Astrocyte of the hippocampus (primary cell): ENCODE results near the gene HOXC6.

Experiments
- DNase-seq: peaks from one replicate; pipeline ENCODE4 v3.0.0; 2011; ENCODE audit warnings: low read depth, low spot score

Gene HOXC6

GRCh38 chr12:53990311-53991076 is 37.7 kb upstream of the HOXC6 start:
- no peak for DNase-seq

GRCh38 chr12:53991077-53991460 is 37.2 kb upstream of the HOXC6 start:
- no peak for DNase-seq

- no peak for DNase-seq
Measured at GRCh38 chr12:53992377-53992889, 35.8 kb upstream of the HOXC6 start.

DNA sequence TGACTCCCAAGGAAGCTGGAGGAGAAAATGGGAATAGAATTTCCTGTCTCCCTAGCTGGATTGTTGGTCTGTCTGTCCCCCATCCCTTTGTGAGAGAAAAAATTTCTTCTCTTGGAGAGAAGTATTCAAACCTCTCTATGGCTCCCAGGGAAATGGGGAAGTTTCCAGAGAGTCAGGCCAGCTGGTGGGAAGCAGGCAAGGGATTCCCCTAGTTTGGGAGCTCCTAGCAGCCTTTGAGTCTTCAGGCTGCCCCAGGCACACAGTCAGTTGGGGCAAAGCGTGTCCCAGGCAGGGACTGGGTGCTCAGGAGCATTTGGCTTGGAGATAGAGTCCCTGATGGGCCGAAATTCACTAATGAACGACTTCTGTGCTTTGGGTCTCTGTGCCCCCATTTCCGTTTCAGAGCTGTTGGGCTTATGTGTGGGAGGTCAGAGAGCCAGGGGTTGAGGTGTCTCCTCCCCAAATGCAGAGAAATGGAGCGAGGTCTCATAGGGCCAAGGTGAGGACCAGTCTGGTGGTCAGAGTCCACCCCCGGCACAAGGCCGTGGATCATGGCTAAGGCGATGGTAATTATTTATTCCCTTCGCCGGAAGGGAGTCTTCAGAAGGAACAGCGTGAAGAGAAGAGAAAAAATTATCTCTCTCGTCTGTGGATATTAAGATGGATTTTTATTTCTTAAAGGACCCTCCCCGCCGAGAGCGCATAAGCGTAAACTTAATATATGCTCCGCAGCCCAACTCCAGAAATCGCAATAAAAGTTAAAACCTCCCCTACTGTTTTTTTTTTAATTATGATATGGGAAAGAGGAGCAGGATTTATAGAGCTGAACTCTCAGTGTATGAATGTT is 34.9 kb upstream of the HOXC6 start:
- no peak for DNase-seq

DNA sequence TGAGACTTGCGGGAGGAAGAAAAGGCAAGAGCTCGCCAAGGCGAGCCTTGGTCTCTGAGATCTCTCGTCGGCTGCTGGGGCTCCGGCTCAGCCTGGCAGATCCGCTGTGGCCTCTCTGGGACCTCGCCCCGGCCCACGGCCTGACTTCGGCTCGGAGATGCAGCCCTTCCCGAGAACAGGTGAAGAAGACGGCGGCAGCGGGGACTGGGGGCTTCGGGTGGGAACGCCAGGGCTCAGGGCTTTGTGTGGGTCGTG is 34.3 kb upstream of the HOXC6 start:
- DNase-seq, result no peak

- no peak for DNase-seq
Measured at GRCh38 chr12:53994264-53995001, 33.8 kb upstream of the HOXC6 start.

DNA sequence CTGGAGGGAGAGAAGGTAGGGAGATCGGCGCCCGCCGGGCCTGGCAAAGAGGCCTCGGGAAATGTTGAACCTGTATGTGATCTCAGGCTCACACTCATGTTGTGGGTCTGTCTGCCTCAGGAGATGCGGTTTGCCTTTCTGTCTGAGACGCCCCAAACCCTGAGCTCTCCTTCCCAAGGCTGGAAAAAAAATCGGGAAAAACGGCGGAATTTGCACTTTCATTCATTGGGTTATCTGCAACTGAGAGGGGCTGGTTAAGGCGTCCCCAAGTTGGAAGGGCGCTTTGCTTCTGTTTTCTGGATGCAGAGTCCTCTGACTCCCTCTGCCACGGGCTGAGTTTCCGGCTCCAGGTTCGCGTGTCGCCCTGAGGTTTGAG is 33.2 kb upstream of the HOXC6 start:
- no peak for DNase-seq

- DNase-seq, result no peak
Measured at GRCh38 chr12:53995378-53996239, 32.6 kb upstream of the HOXC6 start.

DNA sequence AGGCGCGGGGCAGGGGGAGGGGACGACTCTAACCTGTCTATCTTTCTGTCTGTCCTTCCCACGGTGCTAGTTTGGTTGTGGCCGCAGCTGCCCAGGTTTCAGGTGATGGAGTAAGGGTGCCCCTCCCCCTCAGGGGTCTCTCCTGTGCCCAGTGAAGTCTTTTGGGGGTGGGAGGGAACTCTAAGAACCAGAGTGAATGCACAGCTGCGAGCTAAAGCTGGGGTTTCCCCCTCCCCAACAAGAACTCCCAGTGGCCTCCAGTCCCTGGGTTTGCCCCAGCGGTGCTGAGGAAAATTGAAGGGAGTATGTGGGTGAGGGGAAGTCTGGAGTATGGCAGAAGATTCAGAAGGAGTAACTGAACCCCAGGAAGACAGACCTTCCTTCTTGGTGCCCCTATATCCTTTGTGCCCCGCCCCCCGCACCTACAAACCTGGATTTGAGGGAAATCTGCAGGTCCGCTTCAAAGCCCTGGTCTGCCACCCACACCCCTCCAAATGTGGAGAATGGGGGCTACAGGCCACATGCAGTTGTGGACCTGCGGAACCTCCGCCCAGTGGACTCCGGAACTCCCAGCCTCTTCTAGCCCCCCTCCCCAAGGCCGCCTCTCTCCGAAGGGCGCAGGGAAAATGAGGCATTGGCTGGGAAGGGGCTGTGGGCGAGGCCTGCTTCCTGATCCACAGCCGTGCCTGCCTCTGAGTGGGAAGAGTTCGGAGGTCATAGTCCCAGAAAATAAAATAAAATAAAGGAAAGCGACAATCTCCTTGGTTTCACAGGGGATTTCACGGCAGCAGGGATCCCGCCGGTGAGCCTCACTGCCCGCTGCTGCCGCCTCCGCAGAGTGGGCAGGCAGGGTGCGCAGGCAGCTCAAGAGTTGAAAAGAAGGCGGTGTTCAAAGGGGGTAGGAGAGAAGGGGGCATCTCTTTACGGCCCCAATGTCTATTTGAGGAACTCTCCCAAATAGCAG is 31.7 kb upstream of the HOXC6 start:
- DNase-seq, result no peak

- DNase-seq, result no peak
Measured at GRCh38 chr12:53997204-53998109, 30.8 kb upstream of the HOXC6 start.

DNA sequence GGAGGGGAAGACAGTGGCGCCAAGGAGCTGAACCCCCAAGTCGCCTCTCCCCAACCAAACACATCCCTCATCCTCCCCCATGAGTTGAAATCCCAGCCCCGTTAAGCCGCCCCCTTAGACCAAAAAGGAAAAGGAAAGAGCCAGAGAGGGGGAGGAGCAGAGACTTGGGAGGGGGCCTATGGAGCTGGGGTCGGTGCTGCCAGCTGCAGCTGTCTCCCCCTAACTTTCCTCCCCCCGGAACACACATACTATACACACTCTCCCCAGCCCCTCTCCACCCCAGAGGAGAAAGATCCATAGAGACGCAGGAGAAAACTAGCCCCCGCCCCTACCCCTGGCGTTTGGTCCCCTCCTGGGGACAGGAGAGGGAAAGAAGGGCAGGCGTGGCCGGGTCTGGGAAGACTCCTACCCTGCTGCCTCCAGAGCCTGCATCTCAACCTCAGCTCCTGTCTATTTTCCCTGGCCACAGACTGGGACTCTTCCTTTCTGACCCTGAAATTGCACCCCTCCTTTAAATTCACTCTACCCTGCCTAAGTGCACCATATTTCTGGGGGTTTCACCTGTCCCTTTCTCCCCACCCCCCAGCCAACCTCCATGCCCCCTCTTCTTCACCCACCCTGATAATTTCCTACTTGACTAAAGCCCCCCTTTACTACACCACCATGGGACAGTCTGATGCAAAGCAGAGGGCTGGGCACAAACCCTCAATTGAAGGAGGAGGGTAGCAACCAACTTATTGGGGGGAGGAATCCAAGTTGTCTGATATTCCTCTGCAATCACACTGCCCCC is 29.9 kb upstream of the HOXC6 start:
- no peak for DNase-seq

DNA sequence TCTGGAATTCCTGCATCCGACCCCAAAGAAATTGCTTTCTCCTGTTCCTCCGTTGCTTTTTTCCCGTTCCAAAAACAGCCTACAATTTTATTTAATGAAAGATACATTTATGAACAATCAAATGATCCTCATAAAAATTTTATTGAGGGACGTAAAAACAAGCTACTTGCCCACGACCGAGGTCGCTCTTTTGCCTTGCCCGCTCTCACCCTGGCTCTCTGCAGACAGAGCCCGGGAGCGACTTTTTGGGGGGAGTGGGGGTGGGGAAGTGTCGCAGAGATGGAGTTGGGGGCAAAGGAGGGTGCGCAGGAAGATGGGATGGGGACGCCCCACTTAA is 29.4 kb upstream of the HOXC6 start:
- no peak for DNase-seq

GRCh38 chr12:53999559-54000115 is 28.6 kb upstream of the HOXC6 start:
- no peak for DNase-seq

GRCh38 chr12:54000116-54001114 is 27.8 kb upstream of the HOXC6 start, which contains the start of gene HOXC9:
TSS of gene HOXC9 (plus strand) at chr12:54000161. CDS start at chr12:54000189, 28 bp downstream.
- DNase-seq, result no peak

- no peak for DNase-seq
Measured at GRCh38 chr12:54001283-54002187, 26.7 kb upstream of the HOXC6 start.
